Measurements from ENCODE around the gene LRRC59. TPM values are rescaled to one million over a fixed set of nuclear protein-coding genes. Genes with fewer than 3 reads are reported as not detected.

Gene LRRC59
- polyA plus RNA-seq, 1 donor (not counting 4 experiments of a cell fraction or from before 2014, with no cell fraction given): 152 TPM

DNA sequence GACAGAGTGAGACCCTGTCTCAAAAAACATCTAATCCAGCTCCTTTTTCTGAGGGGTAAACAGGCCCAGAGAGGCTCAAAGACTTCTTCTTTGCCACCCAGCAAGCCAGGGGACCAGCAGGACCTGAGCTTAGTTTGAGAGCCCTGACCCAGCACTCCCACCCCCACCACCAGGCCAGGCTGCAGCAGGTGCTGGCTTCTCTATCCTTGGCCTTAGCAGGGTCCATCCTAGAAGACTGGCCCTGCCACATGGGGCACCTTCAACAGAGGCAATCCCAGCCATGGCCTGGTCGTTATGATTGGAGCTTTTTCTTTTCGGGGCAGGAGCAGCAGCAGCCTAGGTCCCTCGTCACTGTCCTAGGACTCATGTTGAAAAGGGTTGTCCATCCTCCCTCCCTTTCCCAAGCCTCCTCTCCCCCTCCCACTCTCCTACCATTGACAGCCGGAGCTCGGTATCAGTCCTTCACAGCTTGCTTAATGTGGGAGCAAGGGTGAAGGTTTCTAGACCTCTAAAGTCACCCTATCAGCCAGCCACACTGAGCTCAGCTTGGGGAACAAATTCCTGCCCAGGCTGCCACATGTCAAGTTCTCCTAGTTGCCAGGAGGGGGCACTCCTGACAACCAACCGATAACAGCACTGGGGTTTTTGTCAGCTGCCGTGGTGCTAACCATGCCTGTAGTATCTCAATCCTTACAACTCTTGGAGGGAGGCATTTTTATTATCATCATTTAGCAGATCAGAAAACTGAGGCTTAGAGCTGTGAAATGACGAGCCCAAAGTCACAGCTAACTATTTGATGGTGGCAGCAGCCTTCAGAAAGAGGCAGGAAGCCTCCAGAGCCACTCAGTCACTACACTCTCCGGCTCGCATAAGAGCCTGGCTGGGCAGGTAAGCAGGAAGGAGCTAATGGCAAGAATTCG is 35.5 kb downstream of the LRRC59 start:
- Histone ChIP-seq H3K27ac (ENCODE audit: control insufficient read depth, insufficient read depth, low read length) (no peak overlapping the region), H3K9ac (ENCODE audit: control insufficient read depth, extremely low read depth, insufficient read depth, low read length) (no peak overlapping the region), H3K4me2 (ENCODE audit: control insufficient read depth, extremely low read depth, insufficient read depth, low read depth, low read length) (peak overlapping the region; percentile 52), H3K79me2 (ENCODE audit: control insufficient read depth, insufficient read depth, low read length) (no peaks in the 10 kb centered on the region), H3K27me3 (ENCODE audit: control insufficient read depth, extremely low read depth, insufficient read depth, low read length) (no peaks in the 10 kb centered on the region), H3K4me3 (ENCODE audit: control insufficient read depth in 2 of 3, extremely low read depth in 1 of 3, insufficient read depth in 2 of 3, low read depth in 1 of 3, low read length in 3 of 3) (no peak overlapping the region), H3K9me3 (ENCODE audit: control insufficient read depth, low read depth, low read length) (no peaks in the 10 kb centered on the region), H3K36me3 (ENCODE audit: control insufficient read depth in 2 of 2, extremely low read depth in 1 of 2, insufficient read depth in 2 of 2, low read length in 2 of 2) (peaks cover 27 to 33% of the 10 kb centered on the region in 2 experiments), H3K4me1 (ENCODE audit: control insufficient read depth, extremely low read depth, insufficient read depth, low read length) (peaks cover 5% of the 10 kb centered on the region), H2AFZ (ENCODE audit: control insufficient read depth, low read length) (no peak overlapping the region), H4K20me1 (ENCODE audit: control insufficient read depth, extremely low read depth, insufficient read depth, low read length) (no peaks in the 10 kb centered on the region), H3K9me1 (ENCODE audit: control insufficient read depth, extremely low read depth, insufficient read depth, low read length) (no peaks in the 10 kb centered on the region)
- TF ChIP-seq EZH2 (IDR thresholded peaks at IDR 0.05; ENCODE audit: low read length): no peak
- TF ChIP-seq, protein P1, sequence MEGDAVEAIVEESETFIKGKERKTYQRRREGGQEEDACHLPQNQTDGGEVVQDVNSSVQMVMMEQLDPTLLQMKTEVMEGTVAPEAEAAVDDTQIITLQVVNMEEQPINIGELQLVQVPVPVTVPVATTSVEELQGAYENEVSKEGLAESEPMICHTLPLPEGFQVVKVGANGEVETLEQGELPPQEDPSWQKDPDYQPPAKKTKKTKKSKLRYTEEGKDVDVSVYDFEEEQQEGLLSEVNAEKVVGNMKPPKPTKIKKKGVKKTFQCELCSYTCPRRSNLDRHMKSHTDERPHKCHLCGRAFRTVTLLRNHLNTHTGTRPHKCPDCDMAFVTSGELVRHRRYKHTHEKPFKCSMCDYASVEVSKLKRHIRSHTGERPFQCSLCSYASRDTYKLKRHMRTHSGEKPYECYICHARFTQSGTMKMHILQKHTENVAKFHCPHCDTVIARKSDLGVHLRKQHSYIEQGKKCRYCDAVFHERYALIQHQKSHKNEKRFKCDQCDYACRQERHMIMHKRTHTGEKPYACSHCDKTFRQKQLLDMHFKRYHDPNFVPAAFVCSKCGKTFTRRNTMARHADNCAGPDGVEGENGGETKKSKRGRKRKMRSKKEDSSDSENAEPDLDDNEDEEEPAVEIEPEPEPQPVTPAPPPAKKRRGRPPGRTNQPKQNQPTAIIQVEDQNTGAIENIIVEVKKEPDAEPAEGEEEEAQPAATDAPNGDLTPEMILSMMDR (optimal IDR thresholded peaks at IDR 0.05 in 1 of 3, IDR thresholded peaks at IDR 0.05 in 1 of 3, conservative IDR thresholded peaks at IDR 0.05 in 1 of 3; ENCODE audit: extremely low read depth in 1 of 3, insufficient read depth in 2 of 3, low read length in 3 of 3): peak; percentile 79 to 90 (median 88)
- dilution Hi-C loops (cut with MboI; ENCODE audit: extremely low pct_ligation_motif_present, low sequenced_read_pairs): no loop called here
- DNase-seq (ENCODE audit: low read depth, low spot score): no peak
- peak; percentile 83 for FAIRE-seq

DNA sequence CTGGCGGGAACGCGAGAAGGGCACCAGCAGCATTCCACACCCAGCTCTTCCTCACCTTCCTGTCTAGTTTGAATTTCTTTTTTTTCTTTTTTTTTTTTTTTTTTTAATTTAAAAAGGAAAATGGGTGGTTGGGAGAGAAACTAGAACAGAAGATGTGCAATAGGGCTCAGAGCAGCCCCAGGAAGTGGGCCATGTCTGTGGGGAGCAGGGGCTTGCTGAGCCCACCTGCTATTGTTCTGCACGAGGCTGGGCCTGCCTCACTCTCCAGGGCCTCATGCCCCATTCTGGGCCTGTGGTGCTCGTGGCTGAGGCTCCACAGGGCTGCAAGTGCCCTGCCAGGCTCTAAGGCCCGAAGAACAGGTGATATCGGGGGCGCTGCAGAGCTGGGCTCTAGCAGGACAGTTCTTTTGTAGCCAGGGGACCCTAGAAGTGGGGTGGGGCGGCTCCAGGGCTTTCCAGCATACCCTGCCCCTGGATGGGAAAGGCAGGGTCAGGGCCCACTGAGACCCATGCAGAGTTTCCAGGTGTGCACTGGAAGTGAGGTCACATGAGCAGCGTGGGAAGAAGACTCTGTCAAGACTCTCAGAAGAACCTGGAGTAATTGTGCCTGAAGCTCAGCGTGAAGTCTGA is 36.7 kb downstream of the LRRC59 start:
- H3K36me3 ChIP-seq (ENCODE audit: control insufficient read depth in 2 of 2, extremely low read depth in 1 of 2, insufficient read depth in 2 of 2, low read length in 2 of 2): peaks cover 22 to 36% of the 10 kb centered on the region in 2 experiments
- no peak overlapping the region for H3K27ac ChIP-seq (ENCODE audit: control insufficient read depth, insufficient read depth, low read length)
- H2AFZ ChIP-seq (ENCODE audit: control insufficient read depth, low read length): no peak overlapping the region
- no peak overlapping the region for H3K4me2 ChIP-seq (ENCODE audit: control insufficient read depth, extremely low read depth, insufficient read depth, low read depth, low read length)
- no peaks in the 10 kb centered on the region for H3K9me3 ChIP-seq (ENCODE audit: control insufficient read depth, low read depth, low read length)
- dilution Hi-C loops (cut with MboI; ENCODE audit: extremely low pct_ligation_motif_present, low sequenced_read_pairs): no loop called here
- FAIRE-seq: no peak
- no peaks in the 10 kb centered on the region for H3K27me3 ChIP-seq (ENCODE audit: control insufficient read depth, extremely low read depth, insufficient read depth, low read length)
- no peak for TF ChIP-seq EZH2 (IDR thresholded peaks at IDR 0.05; ENCODE audit: low read length)
- TF ChIP-seq, protein P1 (optimal IDR thresholded peaks at IDR 0.05 in 1 of 3, IDR thresholded peaks at IDR 0.05 in 1 of 3, conservative IDR thresholded peaks at IDR 0.05 in 1 of 3; ENCODE audit: extremely low read depth in 1 of 3, insufficient read depth in 2 of 3, low read length in 3 of 3): no peak
- no peaks in the 10 kb centered on the region for H4K20me1 ChIP-seq (ENCODE audit: control insufficient read depth, extremely low read depth, insufficient read depth, low read length)
- no peaks in the 10 kb centered on the region for H3K79me2 ChIP-seq (ENCODE audit: control insufficient read depth, insufficient read depth, low read length)
- H3K9me1 ChIP-seq (ENCODE audit: control insufficient read depth, extremely low read depth, insufficient read depth, low read length): no peaks in the 10 kb centered on the region
- DNase-seq (ENCODE audit: low read depth, low spot score): no peak
- H3K4me3 ChIP-seq (ENCODE audit: control insufficient read depth in 2 of 3, extremely low read depth in 1 of 3, insufficient read depth in 2 of 3, low read depth in 1 of 3, low read length in 3 of 3): no peak overlapping the region
- peaks cover 5% of the 10 kb centered on the region for H3K4me1 ChIP-seq (ENCODE audit: control insufficient read depth, extremely low read depth, insufficient read depth, low read length)
- no peak overlapping the region for H3K9ac ChIP-seq (ENCODE audit: control insufficient read depth, extremely low read depth, insufficient read depth, low read length)
